RPMI8226 (cell line): ENCODE data around the gene PEX3.

Experiments used
- DNase-seq: peaks from one replicate; pipeline ENCODE4 v3.0.0-alpha.2; 2015

The PEX3 gene

DNA sequence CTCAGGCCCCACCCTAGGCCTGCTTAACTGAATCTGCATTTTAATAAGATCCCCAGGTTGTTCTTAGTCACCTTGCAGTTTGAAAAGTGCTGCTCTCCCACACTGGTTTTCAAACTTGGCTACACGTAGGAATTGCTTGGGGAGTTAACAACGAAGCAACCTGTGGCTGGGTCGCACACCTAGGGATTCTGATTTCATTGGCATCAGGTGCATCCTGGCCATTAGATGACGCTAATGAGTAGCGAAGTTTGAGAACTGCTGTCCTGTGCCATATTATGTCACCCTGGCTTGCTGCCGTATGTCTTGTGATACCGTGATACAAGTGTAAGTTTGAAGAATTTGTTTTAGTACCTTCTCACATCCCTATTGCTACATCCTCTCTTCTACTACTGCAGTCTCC, 89.1 kb downstream of the PEX3 start:
- no peak for DNase-seq

DNA sequence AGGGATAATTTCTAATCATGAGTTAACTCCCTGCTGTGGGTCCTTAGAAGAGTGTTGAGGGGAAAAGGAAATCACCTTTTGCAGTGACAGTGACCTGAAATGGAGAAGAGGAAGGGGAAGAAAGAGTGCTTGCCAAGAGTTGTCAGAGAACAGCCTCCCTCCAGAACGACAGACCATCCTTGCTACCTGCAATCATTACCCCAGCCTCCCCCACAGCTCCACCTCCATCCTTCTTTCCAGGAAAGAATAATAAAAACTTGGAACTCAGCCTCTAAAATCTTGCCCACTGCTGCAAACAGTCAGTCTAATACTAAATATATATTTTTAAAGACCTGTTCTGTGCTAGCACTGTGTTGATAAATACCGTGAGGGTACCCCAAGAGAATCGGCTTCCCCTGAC, 89.6 kb downstream of the PEX3 start:
- no peak for DNase-seq
